ENCODE data around the gene A2ML1.
"Not testable (repeated sequence)": the region's sequence is repeated elsewhere in the genome, so short reads cannot be mapped to it uniquely, and the experiment has no call there.

GRCh38 chr12:8787206-8787605 lies 35.2 kb upstream of the A2ML1 start:
- not testable (repeated sequence) for TF ChIP-seq POLR2AphosphoS5 (IDR thresholded peaks at IDR 0.05); CTCF (IDR thresholded peaks at IDR 0.05); POLR2A (IDR thresholded peaks at IDR 0.05); EP300 (IDR thresholded peaks at IDR 0.05; ENCODE audit: low read depth)
